Fibroblast of skin of left quadriceps (primary cell): ENCODE results near the gene PPT1.
A peak's percentile ranks its signal among the peaks of the same experiment; 100 is the strongest.
"Not testable (repeated sequence)": the region's sequence is repeated elsewhere in the genome, so short reads cannot be mapped to it uniquely, and the experiment has no call there.

Experiments
- DNase-seq, 2 experiments: peaks; one replicate each; pipeline ENCODE4 v3.0.0-alpha.2; 2013; ENCODE audit warnings: low read depth in 2 of 2

Gene PPT1

DNA sequence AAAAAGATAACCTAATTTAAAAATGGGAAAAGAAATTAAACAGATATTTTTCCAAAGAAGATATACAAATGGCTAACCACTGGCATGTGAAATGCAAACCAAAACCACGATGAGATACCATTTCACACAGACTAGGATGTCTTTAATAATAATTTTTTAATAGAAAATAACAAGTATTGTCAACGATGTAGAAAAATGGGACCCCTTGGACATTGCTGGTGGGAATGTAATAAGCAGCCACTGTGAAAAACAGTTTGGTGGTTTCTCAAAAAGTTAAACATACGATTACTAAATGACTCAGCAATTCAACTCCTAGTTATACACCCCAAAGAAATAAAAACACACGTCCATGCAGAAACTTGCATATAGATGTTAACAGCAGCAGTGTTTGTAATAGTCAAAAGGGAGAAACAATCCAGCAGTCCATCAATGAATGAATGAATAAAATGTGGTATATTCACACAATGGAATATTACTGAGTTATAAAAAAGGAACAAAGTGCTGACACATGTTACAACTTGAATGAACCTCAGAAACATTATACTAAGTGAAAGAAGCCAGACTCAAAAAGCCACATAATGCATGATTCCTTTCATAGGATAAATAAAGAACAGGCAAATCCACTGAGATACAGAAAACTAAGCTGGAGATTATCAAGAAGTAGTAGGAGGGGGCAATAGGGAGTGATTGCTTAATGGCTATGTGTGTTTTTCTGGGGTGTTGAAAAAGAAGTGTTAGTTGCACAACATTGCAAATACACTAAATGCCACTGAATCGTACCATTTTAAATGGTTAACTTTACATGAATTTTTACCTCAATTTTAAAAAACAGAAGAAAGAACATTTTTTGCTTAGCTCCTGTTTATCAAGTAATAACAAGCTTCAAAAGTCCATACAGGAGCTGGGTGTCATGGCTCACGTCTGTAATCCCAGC lies 4.1 kb downstream of the PPT1 start:
- DNase-seq = peak; percentile 47 to 49

DNA sequence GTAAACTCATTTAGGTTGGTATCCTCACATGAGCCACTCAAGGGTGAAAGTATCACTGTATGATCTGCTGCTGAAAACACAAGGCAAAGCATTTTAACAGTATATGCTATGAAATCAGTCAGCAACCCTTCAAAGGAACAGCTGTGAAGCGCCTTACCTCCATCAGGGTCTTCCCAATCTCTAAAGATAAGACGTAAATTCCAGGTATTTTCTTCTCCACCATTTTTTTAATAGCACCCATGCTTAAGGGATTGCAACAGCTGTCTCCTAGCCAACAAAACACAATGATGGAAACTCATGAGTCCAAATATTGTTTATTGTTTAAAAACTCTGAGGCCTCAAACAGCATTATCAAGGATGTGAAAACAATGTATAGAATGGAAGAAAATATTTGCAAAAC lies 4.8 kb downstream of the PPT1 start:
- no peak for DNase-seq

DNA sequence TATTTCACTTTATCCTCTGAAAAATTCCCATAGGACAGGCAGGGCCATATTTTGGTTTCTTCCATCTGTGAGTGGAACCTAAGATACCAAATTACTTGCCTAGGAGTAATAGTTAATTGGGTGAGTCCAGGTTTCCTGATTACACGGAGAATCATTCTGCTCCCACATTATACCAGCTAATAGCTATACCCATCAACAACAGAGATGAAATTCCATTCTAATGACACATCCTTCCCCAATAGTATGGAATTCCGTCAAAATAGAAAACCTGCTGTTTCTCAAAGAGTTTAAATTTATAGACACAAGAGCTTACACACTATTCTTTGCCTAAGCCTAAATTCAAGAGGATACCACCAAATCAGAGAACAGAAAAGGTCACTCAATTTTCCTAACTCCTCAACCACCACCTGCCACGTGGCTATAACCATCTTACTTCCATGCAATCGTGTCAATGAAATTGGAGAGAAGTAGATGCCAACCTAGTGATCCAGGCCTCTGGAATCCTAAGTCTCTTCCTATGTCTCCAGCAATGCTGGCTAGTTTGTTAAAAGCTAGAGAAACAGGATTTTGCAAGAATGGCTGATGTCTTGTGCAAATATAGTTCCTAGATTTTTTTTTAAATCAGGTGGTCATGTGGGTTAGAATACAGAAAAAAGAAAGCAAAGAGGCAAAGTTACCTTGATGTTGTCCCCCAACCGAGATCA lies 6.2 kb downstream of the PPT1 start:
- no peak for DNase-seq

DNA sequence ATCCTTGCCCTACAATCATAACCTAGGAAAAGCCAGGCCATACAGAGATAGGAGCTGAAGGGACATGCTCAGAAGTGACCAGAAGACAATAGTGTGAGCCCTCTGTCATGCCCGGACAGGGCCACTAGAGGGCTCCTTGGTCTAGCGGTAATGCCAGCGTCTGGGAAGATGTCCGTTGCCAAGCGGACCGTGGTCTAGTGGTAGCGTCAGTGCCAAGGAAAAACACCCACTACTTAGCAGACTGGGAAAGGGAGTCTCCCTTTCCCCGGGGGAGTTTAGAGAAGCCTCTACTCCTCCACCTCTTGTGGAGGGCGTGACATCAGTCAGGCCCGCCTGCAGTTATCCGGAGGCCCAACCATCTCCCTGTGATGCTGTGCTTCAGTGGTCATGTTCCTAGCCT lies 12.3 kb downstream of the PPT1 start:
- DNase-seq = not testable (repeated sequence)

DNA sequence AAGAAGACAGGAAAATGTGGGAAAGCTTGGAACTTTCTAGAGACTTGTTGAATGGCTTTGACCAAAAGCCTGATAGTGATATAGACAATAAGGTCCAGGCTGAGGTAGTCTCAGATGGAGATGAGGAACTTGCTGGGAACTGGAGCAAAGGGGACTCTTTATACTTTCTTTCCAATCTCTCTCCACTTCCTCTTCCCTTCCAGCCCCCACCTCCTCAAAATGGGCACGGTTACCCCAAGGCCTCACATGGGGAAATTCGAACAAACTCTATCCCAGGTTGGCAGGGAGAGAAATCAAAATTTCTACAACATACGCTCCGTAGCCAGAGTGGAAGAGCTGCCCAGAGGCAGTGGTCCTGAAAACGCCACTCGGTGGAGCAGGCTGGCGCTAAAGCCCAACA lies 15.2 kb downstream of the PPT1 start:
- DNase-seq = no peak

DNA sequence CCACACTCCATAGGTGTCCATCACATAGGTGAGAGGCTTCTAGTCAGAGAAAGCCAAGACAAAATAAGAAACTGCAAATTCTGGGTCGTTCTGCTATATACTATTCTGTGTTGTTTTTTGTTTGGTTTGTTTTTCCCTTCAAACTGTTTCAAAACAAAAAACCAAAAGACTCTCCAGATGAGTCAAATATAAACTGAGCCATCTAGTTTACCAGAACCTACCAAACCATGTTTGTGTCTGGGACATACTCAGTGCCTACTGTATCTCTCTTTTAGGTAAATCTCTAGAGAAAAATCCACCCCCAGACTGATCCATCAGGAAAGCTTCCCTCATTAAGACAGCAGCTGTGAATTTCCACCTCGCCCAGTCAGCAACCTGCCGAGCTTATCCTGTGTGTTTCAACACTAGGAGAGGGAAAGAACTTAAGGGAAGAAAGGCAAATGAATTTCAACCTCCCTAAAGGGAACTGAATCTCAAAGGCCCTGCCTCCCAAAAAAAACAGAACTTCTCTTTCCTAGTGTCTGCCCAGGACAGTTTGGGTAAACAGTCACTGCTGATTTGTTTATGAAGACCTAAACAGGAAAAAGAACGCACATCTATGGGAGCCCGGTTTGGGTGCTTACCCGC lies 17.2 kb downstream of the PPT1 start:
- no peak for DNase-seq

DNA sequence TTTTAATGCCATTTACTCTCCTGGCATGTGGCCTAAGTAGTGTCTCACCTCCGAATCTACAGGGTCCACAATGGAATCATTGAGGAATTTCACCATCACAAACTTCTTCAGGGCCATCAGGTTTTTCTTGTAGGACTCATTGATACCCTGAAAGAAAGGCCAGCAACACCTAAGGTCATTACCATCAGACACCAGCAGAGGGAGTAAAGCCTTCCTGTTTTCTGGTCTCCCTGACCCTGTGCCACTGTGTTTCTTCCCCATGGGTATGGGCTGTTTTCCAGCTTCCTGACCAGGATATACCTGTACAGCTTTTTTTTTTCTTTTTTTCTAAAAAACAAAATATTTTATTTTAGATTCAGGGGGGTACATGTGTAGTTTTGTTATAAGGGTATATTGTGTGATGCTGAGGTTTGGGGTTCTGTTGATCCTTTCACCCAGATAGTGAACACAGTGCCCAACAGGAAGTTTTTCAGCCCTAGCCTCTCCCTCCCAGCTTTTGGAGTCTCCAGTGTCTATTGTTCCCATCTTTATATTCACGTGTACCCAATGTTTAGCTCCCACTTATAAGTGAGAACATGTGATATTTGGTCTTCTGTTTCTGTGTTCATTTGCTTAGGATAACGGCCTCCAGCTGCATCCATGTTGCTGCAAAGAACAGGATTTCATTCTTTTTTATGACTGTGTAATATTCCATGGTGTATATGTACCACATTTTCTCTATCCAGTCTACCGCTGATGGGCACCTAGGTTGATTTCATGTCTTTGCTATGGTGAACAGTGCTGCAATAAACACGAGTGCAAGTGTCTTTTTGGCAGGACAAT lies 18.3 kb downstream of the PPT1 start:
- peak in 1 of 2 experiments; percentile 20 for DNase-seq

DNA sequence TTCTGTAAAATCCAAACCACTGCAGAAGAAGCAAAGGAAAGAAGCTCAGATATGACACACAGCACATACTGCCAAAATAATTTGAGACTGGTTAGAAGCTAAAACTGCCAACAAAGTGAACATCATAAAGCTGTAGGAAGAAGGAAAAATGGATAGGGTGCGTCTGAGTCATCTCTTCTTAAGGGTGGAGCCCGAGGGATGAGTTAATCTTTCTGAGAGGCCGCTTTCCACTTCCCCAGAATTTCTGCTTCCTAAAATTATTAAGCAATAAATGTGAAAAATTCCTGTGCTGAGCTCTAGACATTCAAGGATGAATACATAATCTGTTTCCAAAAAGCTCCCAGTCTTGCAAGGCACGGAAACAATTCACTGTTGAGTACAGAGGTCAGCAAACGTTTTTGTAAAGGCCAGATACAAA lies 20.1 kb downstream of the PPT1 start:
- DNase-seq = peak; percentile 59 to 60

DNA sequence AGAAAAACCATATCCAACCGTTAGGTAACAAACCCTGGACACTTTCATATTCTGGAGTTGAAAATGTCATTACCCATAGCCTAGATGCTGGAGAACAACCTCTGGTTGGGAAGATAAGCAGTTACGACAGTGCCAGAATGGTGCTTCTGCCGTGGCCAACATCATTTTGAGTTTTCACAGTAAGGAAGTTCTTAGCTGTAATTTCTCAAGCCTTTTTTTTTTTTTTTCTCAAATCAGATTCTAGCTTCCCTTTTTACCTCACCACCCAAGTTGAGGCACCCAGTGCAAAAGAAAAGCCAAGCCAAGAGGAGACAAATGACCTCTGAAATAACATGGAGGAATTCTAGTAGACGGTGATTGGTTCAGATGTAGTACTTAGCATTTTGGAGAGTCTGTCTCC lies 21.8 kb downstream of the PPT1 start:
- no peak for DNase-seq

DNA sequence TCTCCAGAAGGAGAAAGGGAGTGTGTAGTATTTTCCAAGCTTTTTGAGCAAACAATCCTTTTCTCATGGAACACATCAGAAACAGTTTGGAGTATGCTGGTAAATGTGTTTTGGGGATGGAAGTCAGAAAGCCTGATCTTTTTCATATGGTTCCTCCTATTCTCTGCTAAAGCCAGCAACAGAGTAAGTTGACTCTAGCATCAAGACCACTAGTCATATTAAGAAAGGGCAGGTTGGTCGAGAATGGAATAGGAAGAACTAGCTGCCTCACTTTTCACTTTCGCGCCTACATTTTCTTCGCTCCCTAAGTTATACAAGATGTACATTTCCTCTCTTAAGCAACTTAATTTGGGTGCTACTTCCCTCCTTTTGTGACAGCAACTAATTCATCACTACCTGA lies 24.0 kb downstream of the PPT1 start:
- no peak for DNase-seq

DNA sequence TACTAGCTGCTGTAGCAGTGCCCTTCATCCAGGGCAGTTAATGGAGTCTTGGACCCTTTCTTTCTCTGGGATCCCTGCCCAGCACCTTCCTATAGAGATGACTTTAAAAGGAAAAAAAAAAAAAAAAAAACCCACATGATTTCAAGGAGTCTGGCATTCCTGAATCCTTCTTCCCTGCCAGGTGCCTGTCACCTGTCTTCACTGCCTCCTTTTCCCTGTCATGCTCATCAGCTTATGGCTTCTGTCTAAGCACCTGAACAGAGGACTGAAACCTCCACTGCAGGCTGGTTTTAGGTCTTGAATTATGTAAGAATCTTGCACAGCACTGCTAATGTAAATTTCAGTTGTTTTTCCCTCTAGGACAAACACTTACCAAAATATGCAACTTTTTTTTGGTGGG lies 24.9 kb downstream of the PPT1 start:
- DNase-seq = no peak

DNA sequence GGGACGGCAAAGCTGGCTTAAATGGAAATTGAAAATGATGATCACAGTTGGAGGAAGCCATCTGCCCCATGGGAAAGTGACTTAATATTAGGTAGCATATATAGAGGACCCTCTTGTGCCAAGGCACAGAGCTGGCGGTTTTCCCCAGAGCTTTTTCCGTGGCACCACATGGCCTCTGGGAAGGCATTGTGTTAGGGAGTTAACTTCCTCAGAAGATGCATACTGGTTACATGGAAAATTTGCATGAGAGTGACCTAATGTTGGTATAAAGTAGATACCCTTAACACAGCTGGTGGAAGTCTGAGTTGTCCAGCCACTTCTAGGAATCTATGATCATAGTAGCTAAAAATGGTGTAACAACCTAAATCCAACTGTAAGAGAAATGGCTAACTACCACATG lies 29.2 kb downstream of the PPT1 start:
- DNase-seq = no peak

DNA sequence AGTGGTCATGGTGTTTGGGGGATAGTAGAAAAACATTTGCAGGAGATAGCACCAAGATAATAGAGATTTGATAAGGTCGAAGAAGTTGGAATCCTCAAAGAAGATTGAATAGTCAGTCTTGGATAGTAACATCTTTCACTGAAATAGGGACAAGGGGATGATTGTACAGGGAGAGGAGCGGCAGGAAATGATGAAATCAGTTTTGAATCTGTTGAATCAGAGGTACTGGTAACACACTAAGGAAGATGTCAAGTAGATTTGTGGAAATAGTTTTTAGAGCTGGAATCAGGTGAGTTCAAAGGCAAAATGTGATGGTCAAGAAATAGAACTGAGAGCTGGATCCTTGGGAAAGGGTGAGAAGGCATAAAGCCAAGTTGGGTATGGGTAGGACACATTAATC lies 30.0 kb downstream of the PPT1 start:
- no peak for DNase-seq

DNA sequence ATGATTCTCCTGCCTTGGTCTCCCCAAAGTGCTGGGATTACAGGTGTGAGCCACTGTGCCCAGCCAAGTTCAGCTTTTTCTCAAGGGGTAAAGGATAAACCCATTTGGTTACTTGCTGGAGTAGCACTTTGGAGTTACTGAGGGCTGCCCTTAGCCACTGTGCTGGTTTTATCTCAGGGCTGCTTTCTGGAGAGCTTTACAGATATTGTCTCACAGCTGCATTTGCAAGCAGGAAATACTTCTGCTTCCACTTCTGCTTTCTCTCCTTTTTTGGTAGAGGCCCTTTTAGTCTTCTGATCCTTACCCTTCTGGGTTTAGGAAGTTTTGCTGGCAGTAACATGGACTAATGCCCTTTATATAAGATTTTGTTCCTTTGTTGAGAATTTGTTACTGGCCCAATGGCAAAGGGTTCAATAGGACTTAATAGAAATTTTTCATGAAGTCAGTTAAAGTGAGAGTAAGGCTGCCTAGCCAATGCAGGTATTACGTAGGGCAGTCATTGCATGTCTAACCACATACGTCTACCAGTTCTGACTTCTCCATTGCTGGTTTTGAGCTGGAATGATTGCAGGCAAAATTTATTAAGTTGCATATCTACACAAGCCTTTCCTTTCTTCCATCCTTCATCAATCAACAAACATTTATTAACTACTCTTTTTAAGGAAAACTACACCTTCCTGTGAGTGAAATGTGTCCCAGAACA lies 32.1 kb downstream of the PPT1 start:
- no peak for DNase-seq

DNA sequence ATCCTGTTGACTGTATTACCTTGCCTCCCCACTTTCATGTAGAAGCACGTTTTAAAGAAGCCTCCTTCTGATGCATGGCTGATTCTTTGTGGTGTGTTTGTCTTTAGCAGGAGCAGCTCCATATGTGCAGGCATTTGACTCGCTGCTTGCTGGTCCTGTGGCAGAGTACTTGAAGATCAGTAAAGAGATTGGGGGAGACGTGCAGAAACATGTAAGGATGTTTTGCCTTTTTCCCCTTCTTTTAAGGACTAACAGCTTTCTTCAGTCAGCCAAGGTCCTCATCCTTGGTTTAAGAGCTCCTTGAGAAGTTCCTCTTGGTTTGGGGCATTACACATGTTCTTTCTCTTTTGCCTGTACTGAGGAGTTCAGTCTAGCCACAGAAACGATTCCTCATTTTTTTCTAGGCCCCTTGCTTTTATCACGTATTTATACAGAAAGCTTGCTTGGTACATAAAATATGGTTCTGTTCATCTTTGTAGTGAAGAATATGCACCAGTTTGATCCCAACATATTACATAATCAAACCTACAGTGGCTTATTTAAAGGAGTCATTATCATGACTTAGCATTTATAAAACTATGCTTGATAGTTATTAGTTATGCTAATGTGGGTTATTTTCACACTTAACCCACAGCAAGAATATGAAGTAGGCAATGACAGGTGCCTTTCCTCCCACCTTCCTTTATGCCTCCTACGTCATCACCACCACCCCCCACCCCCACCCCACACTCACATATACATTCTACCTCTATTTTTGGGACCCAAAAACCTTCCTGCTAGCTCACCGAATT lies 36.9 kb downstream of the PPT1 start:
- no peak for DNase-seq

DNA sequence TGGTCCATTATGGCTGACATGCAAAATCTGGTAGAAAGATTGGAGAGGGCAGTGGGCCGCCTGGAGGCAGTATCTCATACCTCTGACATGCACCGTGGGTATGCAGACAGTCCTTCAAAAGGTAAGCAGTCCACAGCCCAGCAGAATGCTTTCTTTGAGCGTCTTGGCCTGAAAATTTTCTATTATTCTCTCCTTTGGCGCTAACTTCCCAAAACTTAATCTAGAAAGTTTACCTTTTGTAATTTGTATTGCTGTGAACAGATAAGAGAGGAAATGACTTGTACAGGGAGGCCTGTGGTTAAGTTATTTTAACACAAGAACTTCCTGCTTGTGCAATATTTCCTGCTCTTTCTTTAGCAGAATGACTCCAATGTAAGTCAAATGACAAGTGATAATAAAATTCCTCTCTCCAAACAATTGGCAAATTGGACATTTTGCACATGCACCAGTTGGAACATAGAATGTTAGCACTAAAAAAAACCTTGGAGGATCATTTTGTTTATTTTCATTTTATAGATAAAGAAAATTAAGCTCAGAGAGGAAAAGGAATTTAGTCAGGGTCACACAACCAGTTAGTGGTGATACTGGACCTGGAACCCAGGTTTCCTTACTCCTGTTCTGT lies 37.6 kb downstream of the PPT1 start:
- DNase-seq = no peak

DNA sequence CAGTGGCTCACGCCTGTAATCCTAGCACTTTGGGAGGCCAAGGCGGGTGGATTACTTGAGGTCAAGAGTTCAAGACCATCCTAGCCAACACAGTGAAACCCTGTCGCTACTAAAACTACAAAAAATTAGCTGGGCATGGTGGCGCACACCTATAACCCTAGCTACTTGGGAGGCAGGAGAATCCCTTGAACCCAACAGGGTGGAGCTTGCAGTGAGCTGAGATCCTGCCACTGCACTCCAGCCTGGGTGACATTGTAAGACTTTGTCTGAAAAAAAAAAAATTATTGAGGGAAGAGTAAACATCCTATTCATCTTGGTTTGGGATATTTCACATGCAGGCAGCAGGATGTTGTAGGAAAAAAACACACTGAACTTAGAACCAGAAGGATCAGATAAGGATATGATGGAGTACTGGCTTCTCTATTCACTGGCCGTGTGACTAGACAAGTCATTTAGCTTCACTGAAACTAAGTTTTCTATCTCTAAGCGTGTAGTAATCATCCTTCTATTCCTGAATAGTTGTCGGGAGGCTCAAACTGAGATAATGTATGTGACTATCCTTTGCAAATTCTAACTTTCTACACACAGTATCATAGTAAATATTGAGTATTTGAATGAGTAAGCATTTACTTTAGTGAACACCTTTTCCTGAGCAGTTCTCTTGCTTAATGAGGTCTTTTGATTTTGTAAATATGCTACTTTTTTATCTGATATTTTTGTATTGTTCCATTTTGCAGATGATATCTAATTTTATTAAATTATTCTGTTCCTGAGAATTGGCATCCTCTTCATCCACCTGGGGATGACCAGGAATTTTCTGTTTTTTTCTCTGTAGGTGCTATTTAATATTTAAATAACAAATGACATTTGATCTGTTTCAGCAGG lies 38.4 kb downstream of the PPT1 start:
- no peak for DNase-seq

DNA sequence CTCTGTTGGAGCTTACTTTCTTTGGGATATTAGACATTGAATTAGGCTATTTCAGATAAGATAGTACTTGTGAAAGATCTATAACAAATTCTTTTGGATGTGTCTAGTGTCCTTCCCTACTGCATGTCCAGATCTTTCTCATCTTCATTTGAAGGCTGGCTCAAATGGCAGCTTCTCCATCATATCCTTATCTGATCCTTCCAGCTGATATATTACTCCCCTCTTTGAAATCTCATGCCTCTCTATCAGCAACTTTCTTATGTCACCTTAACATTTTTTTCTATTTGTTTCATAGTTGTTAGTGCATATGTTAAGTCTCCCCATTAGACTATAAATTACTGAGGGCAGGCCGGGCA lies 39.0 kb downstream of the PPT1 start:
- DNase-seq = no peak
